Measurements from ENCODE around the gene CCDC50.

- no peak for TF ChIP-seq SP1 (IDR thresholded peaks at IDR 0.05)
- no peak for TF ChIP-seq PKNOX1 (IDR thresholded peaks at IDR 0.05)
- no peak for TF ChIP-seq SUZ12 (IDR thresholded peaks at IDR 0.05)
- no peak for TF ChIP-seq FOXA1 (IDR thresholded peaks at IDR 0.05)
Measured at GRCh38 chr3:191424881-191425280, 95.7 kb downstream of the CCDC50 start.

Measured in HEK293T (cell line).